Pancreas (tissue), 10 donors: ENCODE data around the gene CCDC97. TPM values are rescaled to one million over a fixed set of nuclear protein-coding genes. Genes with fewer than 3 reads are reported as not detected.

Source experiments
- ATAC-seq, 4 donors: fragments of 200-7000 bp; cut with Tn5 transposase; one replicate each; pipeline versions ENCODE4 v1.8.0 to v1.9.1; 2020; ENCODE audit warnings: mild to moderate bottlenecking in 4 of 4, moderate library complexity in 4 of 4
- DNase-seq, 6 donors: peaks; one replicate each; pipeline ENCODE4 v3.0.0-alpha.2; 2020
- FAIRE-seq: peaks from 2 replicates; lab custom pipeline; 2012; peaks lifted over from hg19 to GRCh38; lab: Jason Lieb, UNC
- H3K27ac ChIP-seq, 4 donors: fragments of 200-600 bp; sonication (generic); 1 replicate in 3 of 4; 2 replicates in 1 of 4; pipeline versions ENCODE4 v1.5.0 to v1.8.0; 2020
- H3K27me3 ChIP-seq, 4 donors: fragments of 200-600 bp; one replicate each; pipeline ENCODE4 v1.8.0; 2021
- H3K36me3 ChIP-seq, 3 donors: fragments of 200-600 bp; sonication (generic) in 1 of 3; one replicate each; pipeline versions ENCODE4 v1.5.0 to v1.8.0; 2020 to 2021
- H3K4me1 ChIP-seq, 3 donors: fragments of 200-600 bp; one replicate each; pipeline ENCODE4 v1.8.0; 2021
- H3K4me3 ChIP-seq, 4 donors: fragments of 200-600 bp; sonication (generic) in 2 of 4; one replicate each; pipeline versions ENCODE4 v1.5.0 to v1.8.0; 2020 to 2021
- H3K9me3 ChIP-seq, 4 donors: fragments of 200-600 bp; one replicate each; pipeline ENCODE4 v1.8.0; 2021
- CTCF ChIP-seq, 4 donors: fragments of 200-600 bp; sonication (generic) in 3 of 4; IDR thresholded peaks; one replicate each; pipeline versions ENCODE4 v1.5.0 to v1.8.0; 2021; ENCODE audit warnings: antibody characterized with exemption in 4 of 4
- WGBS, 2 donors: extraction: QIAGEN DNeasy Blood & Tissue Kit; methylation state at CpG; one replicate each; pipeline ENCODE4 v1.1.7; 2013; 5-methylcytosine and 5-hydroxymethylcytosine counted together
- intact Hi-C, 3 donors: fragments of 100-400 bp; cut with DNase I; formaldehyde crosslinking; loops; one replicate each; pipeline versions ENCODE4 v1.11.1 to v1.14.2; 2022
- polyA plus RNA-seq, 2 donors: library from polyadenylated mRNA; stranded (reverse); fragments of 200-250 nt; gene quantifications; one replicate each; pipeline ENCODE4 v1.2.3, GENCODE V29; 2013
- total RNA-seq, 6 donors: library from RNA; stranded (reverse); fragmentation: NEBNext Ultra II Directional in 4 of 6; extraction: Animal tissue kit (Norgen Biotek cat#: 25700) in 4 of 6; gene quantifications; one replicate each; pipeline versions ENCODE4 v1.2.1 to v1.2.4, GENCODE V29; 2021 to 2023
- donor health status: healthy with polysubstance abuse.
- donor health status: DM: no; HTN: no; CAD: no; lungs with moderate emphysema.
- donor health status: DM: no; HTN: no; CAD: no.
- donor health status: control.
- donor health status: control.
- donor health status: Bipolar disorder and iron deficiency.
- donor health status: DM: yes; HTN: yes; CAD: no.
- donor health status: DM: no; HTN: no; CAD: no.
- donor health status: DM: no; HTN: no; CAD: no.
- donor health status: DM: yes; HTN: yes; CAD: no.

Gene CCDC97
- total RNA-seq, result 10 to 100 TPM in 5 of 6 donors, 1 to 10 TPM in 1; 9.4 to 19.2 (median 13.1) TPM
- 10 to 100 TPM; 11.3 to 12.4 TPM for polyA plus RNA-seq

- Histone ChIP-seq H3K4me1 (peaks cover 6 to 25% (median 6%) of the 10 kb centered on the region in 3 donors), H3K36me3 (peaks cover 0 to 18% (median 14%) of the 10 kb centered on the region in 3 donors), H3K27me3 (no peaks in the 10 kb centered on the region), H3K27ac (peak within 1 kb of the TSS; percentile 41 to 98 (median 92)), H3K9me3 (no peaks in the 10 kb centered on the region), H3K4me3 (peak within 1 kb of the TSS; percentile 47 to 84 (median 65))
- 1% methylated on average over 44 to 47 of the region's 47 CpGs for WGBS, 2 donors
- TF ChIP-seq CTCF (IDR thresholded peaks at IDR 0.05), result no peak
- ATAC-seq (peak; percentile 85 to 90 (median 88)), FAIRE-seq (no peak), DNase-seq (peak; percentile 81 to 95 (median 88))
- intact Hi-C loops, result no loop called here
Measured at GRCh38 chr19:41310033-41310831, at the start of gene CCDC97. TSS of gene CCDC97 (plus strand) at chr19:41310172. CDS start at chr19:41310311, 139 bp downstream.

- WGBS, 2 donors, result 50 to 53% methylated on average over 10 of the region's 10 CpGs
- Histone ChIP-seq H3K27ac (peak overlapping the region in 1 of 4 donors; percentile 100), H3K4me1 (peaks cover 3 to 7% (median 5%) of the 10 kb centered on the region in 3 donors), H3K27me3 (no peaks in the 10 kb centered on the region), H3K4me3 (peak overlapping the region in 3 of 4 donors; percentile 20 to 60 (median 44)), H3K9me3 (no peaks in the 10 kb centered on the region), H3K36me3 (no peaks in the 10 kb centered on the region)
- intact Hi-C loops, result no loop called here
- DNase-seq (peak in 2 of 6 donors; percentile 23 to 35), ATAC-seq (no peak), FAIRE-seq (no peak)
- no peak for TF ChIP-seq CTCF (IDR thresholded peaks at IDR 0.05)
Measured at GRCh38 chr19:41261474-41262190, 48.3 kb upstream of the CCDC97 start.

- intact Hi-C loops, result no loop called here
- no peaks in the 10 kb centered on the region for H3K27me3 ChIP-seq
- peaks cover 9 to 17% (median 14%) of the 10 kb centered on the region in 3 donors for H3K4me1 ChIP-seq
- no peaks in the 10 kb centered on the region for H3K9me3 ChIP-seq
- H3K27ac ChIP-seq, result peak overlapping the region; percentile 91 to 100 (median 95)
- TF ChIP-seq CTCF (IDR thresholded peaks at IDR 0.05), result no peak
- no peak for FAIRE-seq
- WGBS, 2 donors, result 0% methylated on average over 46 of the region's 46 CpGs
- peak; percentile 67 to 85 (median 72) for DNase-seq
- peak overlapping the region; percentile 44 to 60 (median 50) for H3K4me3 ChIP-seq
- peaks cover 0 to 1% (median 0%) of the 10 kb centered on the region in 3 donors for H3K36me3 ChIP-seq
- peak; percentile 22 to 37 (median 28) for ATAC-seq
Measured at GRCh38 chr19:41263042-41263849, 46.7 kb upstream of the CCDC97 start.

- intact Hi-C loops, result no loop called here
- Histone ChIP-seq H3K36me3 (peaks cover 0 to 9% (median 4%) of the 10 kb centered on the region in 3 donors), H3K4me3 (peak within 1 kb of the TSS; percentile 91 to 96 (median 94)), H3K4me1 (peaks cover 9 to 17% (median 14%) of the 10 kb centered on the region in 3 donors), H3K9me3 (no peaks in the 10 kb centered on the region), H3K27ac (peak within 1 kb of the TSS; percentile 98 to 100 (median 99)), H3K27me3 (no peaks in the 10 kb centered on the region)
- DNase-seq (peak; percentile 98 to 99 (median 99)), ATAC-seq (peak; percentile 73 to 87 (median 78)), FAIRE-seq (peak; percentile 99)
- WGBS, 2 donors, result 0% methylated on average over 55 of the region's 55 CpGs
- no peak for TF ChIP-seq CTCF (IDR thresholded peaks at IDR 0.05)
Measured at GRCh38 chr19:41263850-41264580, 46.0 kb upstream of the CCDC97 start, which contains the start of gene HNRNPUL1. TSS of gene HNRNPUL1 (plus strand) at chr19:41264372. CDS start at chr19:41264504, 132 bp downstream.
